OCI-M1 (cell line): Measurements from ENCODE around the gene CRYGN.

Experiments used
- DNase-seq: peaks from one replicate; lab custom pipeline; 2025; lab: John Stamatoyannopoulos, UW

CRYGN gene

GRCh38 chr7:151390598-151391357 lies 49.2 kb downstream of the CRYGN start:
- DNase-seq: peak; percentile 17

GRCh38 chr7:151389768-151390597 lies 50.0 kb downstream of the CRYGN start:
- DNase-seq: no peak

GRCh38 chr7:151389096-151389767 lies 50.7 kb downstream of the CRYGN start:
- DNase-seq: no peak

- no peak for DNase-seq
These were observed 51.5 kb downstream of the CRYGN start for GRCh38 chr7:151388430-151388829.

GRCh38 chr7:151388007-151388297 lies 52.0 kb downstream of the CRYGN start:
- DNase-seq: no peak

GRCh38 chr7:151387161-151388006 lies 52.6 kb downstream of the CRYGN start:
- no peak for DNase-seq

- no peak for DNase-seq
These were observed 53.4 kb downstream of the CRYGN start for GRCh38 chr7:151386301-151387160.

- DNase-seq: no peak
These were observed 54.2 kb downstream of the CRYGN start for GRCh38 chr7:151385626-151386300.

GRCh38 chr7:151384776-151385625 lies 54.9 kb downstream of the CRYGN start:
- no peak for DNase-seq

GRCh38 chr7:151384352-151384697 lies 55.6 kb downstream of the CRYGN start:
- no peak for DNase-seq

GRCh38 chr7:151383638-151384351 lies 56.1 kb downstream of the CRYGN start:
- DNase-seq: no peak

- DNase-seq: no peak
These were observed 57.7 kb downstream of the CRYGN start for GRCh38 chr7:151382079-151382885.

GRCh38 chr7:151381348-151382078 lies 58.4 kb downstream of the CRYGN start:
- DNase-seq: no peak

GRCh38 chr7:151381098-151381347 lies 58.9 kb downstream of the CRYGN start:
- DNase-seq: no peak

- no peak for DNase-seq
These were observed 59.5 kb downstream of the CRYGN start for GRCh38 chr7:151380199-151381097.

- no peak for DNase-seq
These were observed 60.3 kb downstream of the CRYGN start for GRCh38 chr7:151379534-151380198.
